Endothelial cell of umbilical vein (primary cell): Measurements from ENCODE around the gene TOM1L2.

Experiments used
- EZH2 ChIP-seq: IDR thresholded peaks from 2 replicates; pipeline ENCODE4 v1.6.1; 2012; ENCODE audit warnings: borderline replicate concordance, low read depth, mild to moderate bottlenecking, moderate library complexity, low read length, inconsistent platforms; ENCODE audit not compliant: severe bottlenecking
- FOS ChIP-seq: IDR thresholded peaks from 2 replicates; pipeline ENCODE4 v1.6.1; 2011; ENCODE audit warnings: mild to moderate bottlenecking, low read length, moderate library complexity, borderline replicate concordance; ENCODE audit not compliant: insufficient read depth
- GATA2 ChIP-seq: IDR thresholded peaks from 2 replicates; pipeline ENCODE4 v1.7.0; 2011; ENCODE audit warnings: low read depth, mild to moderate bottlenecking, moderate library complexity, mixed read lengths, low read length; ENCODE audit not compliant: insufficient read length, insufficient read depth
- JUN ChIP-seq: IDR thresholded peaks from 2 replicates; pipeline ENCODE4 v1.6.1; 2011; ENCODE audit warnings: borderline replicate concordance, low read depth; ENCODE audit not compliant: insufficient read length, insufficient read depth
- MYC ChIP-seq: IDR thresholded peaks from one replicate; pipeline ENCODE4 v1.6.1; 2011; ENCODE audit warnings: mild to moderate bottlenecking, low read depth, low read length
- POLR2A ChIP-seq: IDR thresholded peaks from 2 replicates; pipeline ENCODE4 v1.6.1; 2012; ENCODE audit warnings: low read depth, mild to moderate bottlenecking, control low read depth, low read length
- POLR2AphosphoS5 ChIP-seq: IDR thresholded peaks from 2 replicates; pipeline ENCODE4 v1.6.1; 2012; ENCODE audit warnings: low read depth, mild to moderate bottlenecking, control low read depth, low read length, moderate library complexity; ENCODE audit not compliant: insufficient read depth
- TF ChIP-seq, protein P1 (sequence below), 2 donors: IDR thresholded peaks; 1 replicate in 1 of 2; 2 replicates in 1 of 2; pipeline ENCODE4 v1.5.1; 2011; ENCODE audit warnings: low read length in 2 of 2, mild to moderate bottlenecking in 2 of 2, moderate library complexity in 2 of 2, control low read depth in 1 of 2, inconsistent platforms in 1 of 2, low read depth in 1 of 2; ENCODE audit not compliant: insufficient read depth in 1 of 2; ENCODE audit errors: extremely low read depth in 1 of 2
- TF ChIP-seq, protein P2 (sequence below): IDR thresholded peaks from 2 replicates; pipeline ENCODE4 v1.6.1; 2011; ENCODE audit not compliant: insufficient read depth, insufficient read length

DNA sequence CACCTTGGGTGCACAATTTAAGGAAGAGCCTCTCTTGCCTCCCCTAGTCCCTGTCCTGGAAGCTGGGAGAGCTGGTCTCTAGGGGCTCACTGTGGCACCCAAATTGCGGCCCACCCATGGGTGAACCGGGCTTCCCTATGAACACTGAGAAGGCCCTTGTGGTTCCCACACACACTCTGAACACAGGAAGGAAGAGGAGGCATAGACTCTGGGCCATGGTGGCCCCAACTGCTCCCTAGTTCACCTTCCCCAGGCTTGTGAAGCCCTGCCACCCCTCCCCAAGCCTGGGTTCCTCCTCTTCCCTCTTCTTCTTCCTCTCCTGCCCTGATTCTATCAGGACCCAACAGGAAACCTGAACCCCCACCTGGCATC lies 145.9 kb downstream of the TOM1L2 start:
- TF ChIP-seq JUN = no peak
- TF ChIP-seq, protein P1, sequence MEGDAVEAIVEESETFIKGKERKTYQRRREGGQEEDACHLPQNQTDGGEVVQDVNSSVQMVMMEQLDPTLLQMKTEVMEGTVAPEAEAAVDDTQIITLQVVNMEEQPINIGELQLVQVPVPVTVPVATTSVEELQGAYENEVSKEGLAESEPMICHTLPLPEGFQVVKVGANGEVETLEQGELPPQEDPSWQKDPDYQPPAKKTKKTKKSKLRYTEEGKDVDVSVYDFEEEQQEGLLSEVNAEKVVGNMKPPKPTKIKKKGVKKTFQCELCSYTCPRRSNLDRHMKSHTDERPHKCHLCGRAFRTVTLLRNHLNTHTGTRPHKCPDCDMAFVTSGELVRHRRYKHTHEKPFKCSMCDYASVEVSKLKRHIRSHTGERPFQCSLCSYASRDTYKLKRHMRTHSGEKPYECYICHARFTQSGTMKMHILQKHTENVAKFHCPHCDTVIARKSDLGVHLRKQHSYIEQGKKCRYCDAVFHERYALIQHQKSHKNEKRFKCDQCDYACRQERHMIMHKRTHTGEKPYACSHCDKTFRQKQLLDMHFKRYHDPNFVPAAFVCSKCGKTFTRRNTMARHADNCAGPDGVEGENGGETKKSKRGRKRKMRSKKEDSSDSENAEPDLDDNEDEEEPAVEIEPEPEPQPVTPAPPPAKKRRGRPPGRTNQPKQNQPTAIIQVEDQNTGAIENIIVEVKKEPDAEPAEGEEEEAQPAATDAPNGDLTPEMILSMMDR (IDR thresholded peaks at IDR 0.05; ENCODE audit: extremely low read depth in 1 of 2, insufficient read depth in 1 of 2, low read depth in 1 of 2, low read length in 2 of 2) = no peak
- no peak for TF ChIP-seq POLR2AphosphoS5
- TF ChIP-seq POLR2A = no peak
- no peak for TF ChIP-seq GATA2
- TF ChIP-seq, protein P2, sequence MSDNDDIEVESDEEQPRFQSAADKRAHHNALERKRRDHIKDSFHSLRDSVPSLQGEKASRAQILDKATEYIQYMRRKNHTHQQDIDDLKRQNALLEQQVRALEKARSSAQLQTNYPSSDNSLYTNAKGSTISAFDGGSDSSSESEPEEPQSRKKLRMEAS = no peak
- TF ChIP-seq MYC = no peak
- no peak for TF ChIP-seq EZH2
- TF ChIP-seq FOS = no peak
